SIG-M5 treated with dmso at 0.1 percent for 504 hours (cell line): ENCODE data around the gene HPSE2.

Experiments used
- DNase-seq: peaks from one replicate; lab custom pipeline; 2025; ENCODE audit not compliant: unreplicated experiment; lab: John Stamatoyannopoulos, UW

HPSE2 gene

DNA sequence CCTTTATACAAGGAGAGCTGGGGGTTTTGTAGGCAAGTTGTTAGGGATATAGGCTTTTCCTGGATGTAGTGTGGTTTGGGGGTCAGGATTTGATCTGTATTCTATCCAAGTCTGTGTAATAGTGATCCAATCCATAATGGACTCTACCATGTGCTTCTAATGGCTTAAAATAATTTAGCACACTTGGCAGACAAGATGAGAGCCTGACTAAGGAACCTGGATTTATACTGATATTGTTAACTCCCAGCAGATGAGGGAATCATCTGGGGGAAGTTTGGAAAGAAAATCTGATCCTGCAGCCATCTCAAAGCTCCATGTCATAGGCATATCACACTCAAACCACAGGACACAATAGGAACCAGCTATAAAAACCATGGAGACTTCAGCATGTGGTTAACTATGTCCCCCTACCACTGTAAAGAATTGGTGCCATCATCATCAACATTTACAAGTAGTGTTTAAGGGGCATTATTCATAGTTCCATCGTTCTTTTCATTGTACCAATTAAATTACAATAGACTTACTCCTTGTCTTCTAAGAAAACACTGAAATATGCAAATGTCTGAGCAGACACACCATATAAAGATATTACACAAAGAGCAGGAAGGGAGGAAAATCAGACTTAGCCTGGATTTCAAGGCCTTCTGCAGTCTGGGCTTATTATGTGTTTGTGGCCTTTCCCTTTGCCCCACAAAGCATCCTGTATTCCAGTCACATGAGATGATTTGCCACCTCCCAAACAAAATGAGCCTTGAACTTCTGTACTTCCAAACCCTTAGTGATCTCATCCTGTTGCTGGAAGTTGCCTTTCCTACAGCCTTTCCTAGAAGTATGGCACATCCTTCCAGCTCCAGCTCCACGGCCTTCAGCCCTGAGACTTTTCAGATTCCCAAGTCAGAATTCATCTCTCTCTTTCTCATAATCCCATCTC is 766.4 kb downstream of the HPSE2 start:
- DNase-seq, result no peak

DNA sequence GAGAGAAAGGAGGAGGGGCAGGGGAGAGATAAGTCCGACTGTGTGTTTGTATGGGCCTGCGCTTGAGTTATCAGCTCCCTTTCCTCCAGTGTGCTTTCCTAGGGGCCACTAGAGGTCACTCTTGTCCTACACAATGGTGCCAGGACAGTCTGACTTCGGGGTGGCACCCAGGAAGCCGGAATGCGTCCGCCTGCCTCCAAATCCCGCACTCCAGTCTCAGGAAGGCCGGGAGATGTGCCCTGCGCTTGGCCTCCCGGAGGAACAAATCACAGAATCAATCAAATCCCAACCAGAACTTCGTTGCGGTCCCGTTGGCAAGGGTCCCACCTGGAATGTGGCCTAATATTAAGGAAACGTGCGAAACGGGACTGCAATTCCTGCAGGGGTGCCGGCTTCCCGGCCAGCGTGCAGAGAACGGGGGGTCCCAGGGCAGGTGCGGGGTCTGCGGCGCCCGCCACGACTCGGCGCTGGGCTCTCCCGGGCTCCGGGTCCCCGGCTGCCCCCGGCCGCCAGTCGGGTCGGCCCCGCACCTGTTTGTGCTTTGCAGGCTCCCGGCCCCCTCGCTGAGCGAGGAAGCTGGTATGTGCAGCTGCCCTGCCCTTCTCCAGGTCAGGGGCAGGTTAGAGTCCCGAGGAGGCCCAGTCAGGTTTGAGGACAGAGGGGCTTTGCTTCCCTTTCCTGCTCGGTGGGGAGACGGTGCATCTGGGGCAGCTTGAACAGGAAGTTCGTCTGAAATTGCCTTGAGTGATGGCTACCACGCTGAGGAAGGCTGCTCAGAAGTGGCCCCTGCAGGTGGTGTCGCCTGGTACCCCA is 767.9 kb downstream of the HPSE2 start:
- peak; percentile 90 for DNase-seq

- DNase-seq, result no peak
Measured at GRCh38 chr10:98466861-98467505, 768.7 kb downstream of the HPSE2 start.

DNA sequence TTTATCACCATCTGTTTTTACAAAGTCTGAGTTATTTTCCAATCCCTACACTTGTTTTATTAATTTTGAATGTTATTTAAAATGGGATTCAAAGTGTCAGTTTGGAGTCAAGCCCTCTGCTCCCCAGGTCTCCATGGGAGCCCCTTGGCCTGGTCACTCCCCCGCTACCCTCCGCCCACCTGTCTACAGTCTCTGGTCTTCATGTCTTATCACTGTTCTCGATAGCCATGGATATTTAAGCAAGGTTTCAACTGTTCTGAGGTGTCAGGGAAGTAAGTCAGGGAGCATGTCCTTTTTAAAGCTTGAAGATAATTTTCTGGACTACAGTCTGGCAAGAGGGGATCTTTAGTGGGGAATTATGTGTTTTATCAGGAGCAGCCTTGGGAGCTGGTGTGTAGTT is 769.8 kb downstream of the HPSE2 start:
- DNase-seq, result no peak

GRCh38 chr10:98463976-98464754 is 771.5 kb downstream of the HPSE2 start:
- DNase-seq, result no peak

DNA sequence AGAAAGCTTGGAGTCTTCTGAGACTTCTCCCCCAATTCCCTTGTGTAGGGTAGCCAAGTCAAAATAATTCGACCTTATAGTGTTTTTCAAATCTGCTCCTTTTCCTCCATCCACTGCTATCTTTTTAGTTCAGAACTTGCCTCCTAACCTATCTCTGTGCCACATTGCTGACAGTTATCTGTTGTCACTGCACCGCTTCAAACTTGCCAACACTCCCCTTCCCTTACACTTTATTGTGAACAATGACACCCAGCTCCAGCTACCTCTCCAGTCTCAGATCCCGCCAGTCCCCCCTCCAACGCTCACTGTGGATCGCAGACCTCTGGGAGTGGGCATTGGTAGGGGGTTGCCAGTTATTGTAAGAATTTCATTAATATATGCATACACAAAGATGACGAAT is 772.6 kb downstream of the HPSE2 start:
- DNase-seq, result no peak

DNA sequence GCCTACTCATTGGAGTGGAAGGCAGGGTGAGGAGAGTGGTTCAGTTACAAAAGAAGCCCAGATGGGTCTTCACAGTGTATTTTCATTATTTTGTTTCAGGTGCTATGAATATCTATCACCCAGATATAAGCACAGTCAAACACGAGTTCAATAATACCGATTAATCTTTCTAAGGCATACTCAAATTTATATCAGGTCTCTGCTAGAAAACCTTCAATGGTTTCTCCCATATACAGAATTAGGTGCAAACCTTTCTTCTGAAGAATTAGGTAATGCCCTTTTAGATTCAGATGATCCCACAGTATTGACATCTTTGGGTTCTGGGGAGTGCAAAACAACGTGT is 774.2 kb downstream of the HPSE2 start:
- no peak for DNase-seq

DNA sequence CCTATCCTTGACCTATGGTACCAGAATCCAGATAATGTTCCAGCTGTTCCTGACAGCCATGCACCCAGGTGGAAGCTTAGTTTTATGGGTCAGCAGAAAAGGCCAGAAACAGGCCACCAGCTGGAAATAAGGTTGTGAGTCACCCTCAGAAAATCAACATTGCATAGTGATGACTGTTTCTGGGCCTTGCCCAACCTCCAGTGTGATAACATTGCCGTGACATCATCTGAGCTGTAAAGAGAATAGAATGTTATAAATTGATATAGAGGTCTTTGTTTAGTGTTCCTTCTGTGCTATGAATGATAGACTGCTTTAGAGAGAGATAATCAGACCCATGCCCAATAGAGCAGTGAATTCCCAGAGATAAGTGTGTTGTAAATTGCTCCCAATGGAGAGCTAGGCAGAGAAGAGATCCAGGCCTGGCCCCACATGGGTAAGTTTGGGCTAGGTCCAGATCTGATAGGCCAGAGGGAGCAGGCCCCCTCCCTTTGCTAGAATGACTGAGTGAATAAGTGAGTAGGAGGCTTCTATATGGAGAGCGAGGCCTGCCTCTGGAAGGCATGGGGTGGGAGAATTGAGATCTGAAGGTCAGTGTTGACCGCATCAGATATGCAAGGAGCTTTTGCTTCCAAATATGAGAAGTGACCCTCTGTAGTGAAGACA is 774.7 kb downstream of the HPSE2 start:
- peak; percentile 18 for DNase-seq

GRCh38 chr10:98458809-98459784 is 776.6 kb downstream of the HPSE2 start:
- no peak for DNase-seq

DNA sequence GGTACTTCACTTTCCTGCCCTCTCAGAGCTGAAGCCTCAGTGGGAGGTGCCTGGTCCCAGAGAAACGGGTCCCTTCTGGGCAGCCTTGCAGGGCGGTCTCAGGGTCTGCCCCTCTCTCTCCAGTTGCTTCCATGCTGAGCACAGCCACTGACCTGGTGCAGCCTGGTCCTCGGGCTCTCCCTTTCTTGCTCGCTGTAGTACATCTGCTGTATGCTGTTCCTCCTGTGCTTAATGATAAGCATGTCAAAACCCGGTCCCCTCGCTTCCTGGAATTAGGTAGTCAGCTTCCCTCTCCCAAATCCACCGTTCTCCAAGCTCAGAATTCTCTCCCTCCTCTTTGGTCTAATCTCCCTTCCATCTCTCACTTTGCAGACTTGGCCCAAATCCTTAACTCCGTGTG is 777.9 kb downstream of the HPSE2 start:
- DNase-seq, result no peak

GRCh38 chr10:98456686-98457482 is 778.8 kb downstream of the HPSE2 start:
- no peak for DNase-seq

GRCh38 chr10:98456043-98456570 is 779.5 kb downstream of the HPSE2 start:
- no peak for DNase-seq

DNA sequence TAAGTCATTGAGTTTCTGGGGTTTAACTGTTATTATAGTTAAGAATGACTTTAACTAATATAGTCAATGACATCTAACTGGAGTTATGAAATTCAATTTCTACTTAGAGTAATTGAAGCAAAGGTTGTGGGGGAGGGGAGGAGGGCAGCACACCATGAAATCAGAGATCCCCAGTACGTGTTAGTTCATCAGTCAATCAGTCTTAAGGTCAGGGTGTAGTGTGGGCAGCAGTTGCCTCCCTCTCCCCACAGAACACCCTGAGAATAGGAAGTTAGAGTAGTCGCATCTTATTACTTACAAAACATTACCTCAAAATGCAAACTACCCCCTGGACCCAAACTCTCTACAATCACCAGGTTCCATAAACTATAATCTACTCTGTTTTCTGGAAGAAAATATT is 781.9 kb downstream of the HPSE2 start:
- DNase-seq, result no peak

DNA sequence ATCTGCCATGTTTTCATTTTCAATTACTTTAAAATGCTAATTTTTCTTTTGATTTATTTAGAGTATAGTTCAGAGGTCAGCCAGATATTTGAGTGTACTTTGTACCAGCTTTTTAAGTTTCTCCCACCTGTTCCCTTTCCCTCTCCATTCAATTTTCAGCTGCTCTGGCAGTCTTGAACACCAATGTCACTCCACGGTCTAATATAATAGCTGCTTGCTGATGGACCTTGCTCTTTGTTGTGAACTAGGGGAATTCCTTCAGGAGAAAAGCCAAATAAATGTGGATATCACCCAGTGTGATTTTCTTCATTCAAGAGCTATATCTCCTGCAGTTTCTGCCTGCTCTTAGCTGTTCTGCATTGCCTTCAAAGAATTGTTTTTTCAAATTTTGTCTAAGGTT is 785.0 kb downstream of the HPSE2 start:
- DNase-seq, result no peak

GRCh38 chr10:98449287-98449686 is 786.4 kb downstream of the HPSE2 start:
- DNase-seq, result no peak

DNA sequence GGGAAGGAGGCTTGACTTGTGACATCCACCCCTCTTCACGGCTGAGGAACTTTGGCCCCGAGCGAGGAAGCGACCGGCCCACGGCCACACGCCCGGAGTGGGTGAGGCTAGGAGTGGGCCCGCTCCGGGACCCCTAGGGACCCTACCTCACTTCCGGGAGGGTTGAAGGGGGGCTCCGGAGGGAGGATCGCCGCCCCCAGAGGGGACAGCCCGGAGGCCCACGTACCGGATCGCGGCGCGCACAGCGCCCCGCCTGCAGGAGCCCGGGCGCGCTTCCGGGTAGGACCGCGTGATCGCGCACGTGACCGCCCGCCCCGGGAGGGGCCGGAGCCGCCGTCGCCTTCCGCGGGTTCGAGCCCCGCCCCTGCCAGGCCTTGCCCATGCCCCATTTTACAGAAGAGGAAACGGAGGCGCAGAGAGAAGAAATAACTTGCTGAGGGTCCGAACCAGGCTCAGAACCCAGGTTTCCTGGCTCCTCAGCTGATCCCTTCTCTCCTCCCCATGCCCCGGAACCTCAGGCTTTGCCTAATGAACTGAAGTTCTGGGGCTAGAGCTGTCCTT is 788.9 kb downstream of the HPSE2 start, which contains the start of gene HPS1:
HPS1 (minus strand) TSS at position 275 of the 561 bp plus-strand sequence. CDS start 3,695 bp downstream, outside the sequence.
- DNase-seq, result peak; percentile 56

DNA sequence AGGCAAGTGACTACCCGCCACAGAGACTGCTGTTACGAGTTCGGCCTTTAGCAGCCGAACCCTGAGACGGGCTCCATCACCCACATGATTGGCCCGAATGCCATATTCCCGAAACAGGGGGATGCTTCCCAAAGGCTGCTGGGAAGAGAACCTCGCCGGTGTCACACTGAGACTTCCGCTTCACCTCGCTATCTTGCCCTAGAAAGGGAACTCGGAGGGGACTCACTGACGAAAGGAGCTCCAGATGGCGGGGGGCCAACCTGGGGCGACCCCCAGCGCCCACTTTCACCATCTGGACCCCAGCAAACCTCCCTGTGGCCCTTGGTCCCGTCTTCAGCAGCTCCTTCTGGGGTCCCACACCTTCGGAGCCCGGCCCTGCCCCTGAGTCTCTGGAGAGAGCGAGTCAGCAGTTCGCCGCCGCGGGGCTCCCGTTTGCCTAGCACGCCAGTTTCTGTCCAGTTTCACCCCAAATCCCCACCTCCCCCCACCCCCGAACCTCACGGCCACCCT is 789.4 kb downstream of the HPSE2 start:
- DNase-seq, result peak; percentile 30
